NOMO-1 (cell line): Measurements from ENCODE around the gene PPP1R2C.

Experiments
- DNase-seq, 2 experiments: peaks; one replicate each; lab custom pipeline; 2025; ENCODE audit not compliant: unreplicated experiment in 2 of 2; lab: John Stamatoyannopoulos, UW

Gene PPP1R2C

GRCh38 chrX:42751573-42751972, 26.4 kb downstream of the PPP1R2C start:
- DNase-seq: no peak

GRCh38 chrX:42748067-42748850, 29.7 kb downstream of the PPP1R2C start:
- no peak for DNase-seq

DNA sequence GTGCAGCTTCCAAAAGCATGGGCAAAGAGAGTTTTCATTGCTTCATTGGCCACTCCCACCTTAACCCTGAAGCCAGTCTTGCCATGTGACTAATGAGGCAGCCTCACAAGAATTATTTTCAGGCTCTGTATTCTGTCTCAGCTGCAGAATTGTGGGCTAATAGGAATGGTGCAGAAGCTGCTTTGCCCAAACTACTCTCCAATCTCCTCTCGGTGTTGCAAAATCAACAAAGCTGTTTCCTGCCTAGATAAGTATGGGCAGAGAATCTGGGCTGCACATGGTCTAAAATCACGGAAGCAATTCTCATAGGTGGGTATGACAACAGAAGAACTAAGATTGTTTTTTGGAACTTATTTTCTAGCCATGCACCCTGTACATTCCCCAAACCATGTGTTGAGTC, 31.4 kb downstream of the PPP1R2C start:
- DNase-seq: peak; percentile 37 to 38

DNA sequence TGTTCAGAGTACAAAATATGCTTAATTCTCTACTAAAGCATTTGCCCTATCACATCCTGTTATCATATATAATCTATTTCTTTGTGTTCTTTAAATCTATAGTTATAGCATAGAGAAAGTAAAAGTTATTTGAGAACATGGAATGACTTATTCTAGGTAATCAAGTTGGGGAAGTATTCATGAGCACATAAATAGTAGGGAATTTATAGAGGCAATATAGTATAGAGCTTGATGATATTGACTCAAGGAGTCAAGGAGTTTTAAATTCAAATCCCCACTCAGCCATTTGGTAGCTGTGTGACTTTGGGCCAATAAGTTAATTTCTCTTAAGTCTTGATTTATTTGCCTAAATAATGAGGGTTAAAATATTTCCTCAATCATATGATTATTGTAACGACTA, 37.5 kb downstream of the PPP1R2C start:
- no peak for DNase-seq

DNA sequence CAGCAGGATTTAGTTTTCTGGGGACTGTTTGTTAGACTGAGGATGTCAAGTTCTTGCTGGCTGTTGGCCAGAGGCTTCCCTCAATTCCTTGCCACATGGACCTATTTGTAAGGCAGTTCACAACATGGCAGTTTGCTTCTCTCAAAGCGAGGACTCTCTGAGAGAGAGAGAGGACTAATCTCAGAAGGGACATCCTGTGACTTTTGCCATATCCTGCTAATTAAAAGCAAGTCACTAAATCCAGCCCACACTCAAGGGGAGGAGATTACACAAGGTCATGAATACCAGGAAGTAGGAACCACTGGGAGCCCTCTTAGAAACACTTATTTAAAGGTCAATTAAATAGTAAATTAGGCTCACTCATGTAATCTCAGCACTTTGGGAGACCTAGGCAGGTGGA, 38.2 kb downstream of the PPP1R2C start:
- DNase-seq: peak in 1 of 2 experiments; percentile 14

- DNase-seq: peak in 1 of 2 experiments; percentile 13
Observed at GRCh38 chrX:42739258-42739657, 38.7 kb downstream of the PPP1R2C start.

GRCh38 chrX:42738552-42738951, 39.4 kb downstream of the PPP1R2C start:
- DNase-seq: no peak

DNA sequence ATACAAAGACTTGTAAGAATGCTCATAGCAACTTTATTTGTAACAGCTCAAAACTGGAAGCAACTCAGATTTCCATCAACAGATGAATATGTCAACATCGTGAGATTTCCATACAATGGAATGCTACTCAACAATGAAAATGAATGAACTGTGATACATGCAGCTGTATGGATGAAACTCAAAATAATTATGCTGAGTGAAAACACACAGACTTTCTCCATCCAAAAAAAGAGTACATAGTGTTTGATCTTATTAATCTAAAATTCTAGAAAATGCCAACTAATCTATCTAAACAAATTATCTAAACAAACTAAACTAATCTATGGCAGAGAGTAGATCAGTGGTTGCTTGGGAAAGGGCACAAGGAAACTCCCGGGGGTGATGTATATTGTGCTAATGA, 42.7 kb downstream of the PPP1R2C start:
- no peak for DNase-seq

- no peak for DNase-seq
Observed at GRCh38 chrX:42732506-42732905, 45.5 kb downstream of the PPP1R2C start.
